ENCODE results near the gene MOB3A.

The MOB3A gene

GRCh38 chr19:2121416-2122051, 25.4 kb upstream of the MOB3A start:
- no peaks in the 10 kb centered on the region for H3K9me3 ChIP-seq (ENCODE audit: insufficient read depth, low read depth, low read length)
- no peak overlapping the region for H3K9ac ChIP-seq (ENCODE audit: low read depth, low read length)
- no peaks in the 10 kb centered on the region for H3K4me1 ChIP-seq (ENCODE audit: insufficient read depth, low read length)
- no peak overlapping the region for H3K4me3 ChIP-seq (ENCODE audit: low read length)
- H3K27me3 ChIP-seq (ENCODE audit: insufficient read depth, low read length), result no peaks in the 10 kb centered on the region
- H3K36me3 ChIP-seq (ENCODE audit: insufficient read depth, low read depth, low read length), result peaks cover 99% of the 10 kb centered on the region
- H3K27ac ChIP-seq (ENCODE audit: low read length), result no peak overlapping the region

DNA sequence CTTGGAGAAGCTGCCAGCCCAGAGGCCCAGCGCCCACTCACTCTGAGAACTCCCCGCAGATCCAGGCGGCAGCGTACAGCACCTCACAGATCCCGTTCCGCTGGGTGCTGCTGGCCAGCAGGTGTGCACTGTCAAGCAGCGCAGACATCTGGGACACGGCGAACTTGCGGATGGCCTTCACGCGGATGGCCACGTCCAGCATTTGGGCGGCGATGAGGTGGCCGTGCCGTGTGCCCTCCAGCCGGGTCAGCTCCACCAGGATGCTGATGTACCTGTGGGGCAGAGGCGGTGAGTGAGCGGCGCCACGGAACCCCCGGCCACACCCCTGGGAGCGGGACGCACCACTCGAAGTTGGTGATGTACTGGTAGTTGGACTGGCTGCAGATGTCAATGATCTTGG, 24.7 kb upstream of the MOB3A start:
- no peak overlapping the region for H3K9ac ChIP-seq (ENCODE audit: low read depth, low read length)
- H3K36me3 ChIP-seq (ENCODE audit: insufficient read depth, low read depth, low read length), result peaks cover 100% of the 10 kb centered on the region
- H3K9me3 ChIP-seq (ENCODE audit: insufficient read depth, low read depth, low read length), result no peaks in the 10 kb centered on the region
- no peak overlapping the region for H3K4me3 ChIP-seq (ENCODE audit: low read length)
- no peak overlapping the region for H3K27ac ChIP-seq (ENCODE audit: low read length)
- H3K4me1 ChIP-seq (ENCODE audit: insufficient read depth, low read length), result no peaks in the 10 kb centered on the region
- no peaks in the 10 kb centered on the region for H3K27me3 ChIP-seq (ENCODE audit: insufficient read depth, low read length)

GRCh38 chr19:2119921-2120785, 24.0 kb upstream of the MOB3A start:
- Histone ChIP-seq H3K4me1 (ENCODE audit: insufficient read depth, low read length) (no peaks in the 10 kb centered on the region), H3K36me3 (ENCODE audit: insufficient read depth, low read depth, low read length) (peaks cover 100% of the 10 kb centered on the region), H3K9me3 (ENCODE audit: insufficient read depth, low read depth, low read length) (no peaks in the 10 kb centered on the region), H3K27ac (ENCODE audit: low read length) (no peak overlapping the region), H3K4me3 (ENCODE audit: low read length) (no peak overlapping the region), H3K9ac (ENCODE audit: low read depth, low read length) (no peak overlapping the region), H3K27me3 (ENCODE audit: insufficient read depth, low read length) (no peaks in the 10 kb centered on the region)

DNA sequence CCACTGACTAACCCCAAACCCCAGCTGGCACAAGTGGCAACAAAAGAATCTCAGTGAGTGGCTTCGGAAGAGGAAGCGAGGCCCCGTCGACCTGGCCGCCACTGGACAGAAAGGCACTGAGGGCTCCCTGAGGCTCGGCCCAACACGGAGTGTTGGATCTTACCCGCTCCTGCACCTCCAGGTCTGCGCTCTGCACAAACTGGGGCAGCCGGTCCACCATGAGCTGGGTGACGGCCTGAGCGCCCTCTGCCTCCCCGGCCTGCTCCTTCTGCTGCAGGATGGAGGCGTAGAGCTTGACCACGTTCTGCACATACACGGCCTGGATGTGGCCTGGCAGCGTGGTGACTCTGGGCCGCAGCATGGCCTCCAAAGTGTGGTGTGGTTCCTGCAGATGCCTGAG, 22.3 kb upstream of the MOB3A start:
- Histone ChIP-seq H3K27me3 (ENCODE audit: insufficient read depth, low read length) (no peaks in the 10 kb centered on the region), H3K27ac (ENCODE audit: low read length) (no peak overlapping the region), H3K9me3 (ENCODE audit: insufficient read depth, low read depth, low read length) (no peaks in the 10 kb centered on the region), H3K9ac (ENCODE audit: low read depth, low read length) (no peak overlapping the region), H3K4me1 (ENCODE audit: insufficient read depth, low read length) (no peaks in the 10 kb centered on the region), H3K4me3 (ENCODE audit: low read length) (no peak overlapping the region), H3K36me3 (ENCODE audit: insufficient read depth, low read depth, low read length) (peaks cover 100% of the 10 kb centered on the region)

GRCh38 chr19:2117215-2117960, 21.3 kb upstream of the MOB3A start:
- H3K27ac ChIP-seq (ENCODE audit: low read length), result no peak overlapping the region
- H3K9me3 ChIP-seq (ENCODE audit: insufficient read depth, low read depth, low read length), result no peaks in the 10 kb centered on the region
- H3K36me3 ChIP-seq (ENCODE audit: insufficient read depth, low read depth, low read length), result peaks cover 98% of the 10 kb centered on the region

DNA sequence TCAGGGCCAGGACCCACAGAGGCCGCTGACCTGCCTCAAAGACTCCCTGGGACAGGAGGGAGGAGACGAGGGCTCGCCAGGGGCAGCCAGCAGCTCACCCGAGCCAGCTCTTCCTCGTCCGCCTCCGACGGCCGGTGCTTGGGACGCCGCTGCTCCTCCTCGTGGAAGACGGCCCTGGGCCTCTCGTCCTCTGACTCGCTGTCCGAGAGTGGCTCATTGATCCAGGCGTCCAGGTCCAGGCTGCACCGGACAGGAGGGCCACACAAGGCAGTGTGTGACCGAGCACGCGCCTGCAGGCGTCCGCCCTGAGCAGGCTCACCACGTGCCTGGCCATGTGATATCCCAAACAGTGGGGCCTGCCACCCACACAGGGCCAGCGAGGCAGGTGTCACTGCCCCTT, 20.4 kb upstream of the MOB3A start:
- Histone ChIP-seq H3K9ac (ENCODE audit: low read depth, low read length) (no peak overlapping the region), H3K27ac (ENCODE audit: low read length) (no peak overlapping the region), H3K4me1 (ENCODE audit: insufficient read depth, low read length) (no peaks in the 10 kb centered on the region), H3K27me3 (ENCODE audit: insufficient read depth, low read length) (no peaks in the 10 kb centered on the region), H3K4me3 (ENCODE audit: low read length) (no peak overlapping the region), H3K36me3 (ENCODE audit: insufficient read depth, low read depth, low read length) (peaks cover 98% of the 10 kb centered on the region), H3K9me3 (ENCODE audit: insufficient read depth, low read depth, low read length) (no peaks in the 10 kb centered on the region)

More at GRCh38 chr19:2117215-2117960, 21.3 kb upstream of the MOB3A start:
- Histone ChIP-seq H3K4me1 (ENCODE audit: insufficient read depth, low read length) (no peaks in the 10 kb centered on the region), H3K9ac (ENCODE audit: low read depth, low read length) (no peak overlapping the region), H3K27me3 (ENCODE audit: insufficient read depth, low read length) (no peaks in the 10 kb centered on the region), H3K4me3 (ENCODE audit: low read length) (no peak overlapping the region)

- Histone ChIP-seq H3K27ac (ENCODE audit: low read length) (no peak overlapping the region), H3K36me3 (ENCODE audit: insufficient read depth, low read depth, low read length) (peaks cover 98% of the 10 kb centered on the region), H3K27me3 (ENCODE audit: insufficient read depth, low read length) (no peaks in the 10 kb centered on the region), H3K4me3 (ENCODE audit: low read length) (no peak overlapping the region), H3K9me3 (ENCODE audit: insufficient read depth, low read depth, low read length) (no peaks in the 10 kb centered on the region), H3K9ac (ENCODE audit: low read depth, low read length) (no peak overlapping the region), H3K4me1 (ENCODE audit: insufficient read depth, low read length) (no peaks in the 10 kb centered on the region)
Observed at GRCh38 chr19:2115911-2116426, 19.8 kb upstream of the MOB3A start.

DNA sequence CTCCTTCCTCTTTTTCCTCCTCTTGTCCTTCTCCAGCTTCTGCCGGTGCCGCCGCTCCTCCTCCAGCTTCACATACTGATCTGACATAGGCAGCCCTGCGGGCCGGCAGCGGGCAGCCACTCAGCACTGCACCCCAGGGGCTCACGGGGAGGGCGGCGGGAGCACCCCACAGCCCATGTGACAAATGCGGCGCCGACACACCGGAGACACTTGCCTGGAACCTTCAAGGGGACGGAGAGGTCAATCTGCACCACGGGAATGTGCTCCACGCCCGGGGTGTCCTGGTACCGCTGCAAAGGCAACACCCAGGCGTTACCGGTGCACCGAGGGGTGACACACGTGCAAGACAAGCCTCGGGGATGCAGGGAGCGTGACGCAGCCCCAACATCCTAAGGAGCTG, 19.2 kb upstream of the MOB3A start:
- Histone ChIP-seq H3K4me3 (ENCODE audit: low read length) (no peak overlapping the region), H3K9ac (ENCODE audit: low read depth, low read length) (no peak overlapping the region), H3K36me3 (ENCODE audit: insufficient read depth, low read depth, low read length) (peaks cover 98% of the 10 kb centered on the region), H3K27me3 (ENCODE audit: insufficient read depth, low read length) (no peaks in the 10 kb centered on the region), H3K27ac (ENCODE audit: low read length) (no peak overlapping the region), H3K4me1 (ENCODE audit: insufficient read depth, low read length) (no peaks in the 10 kb centered on the region), H3K9me3 (ENCODE audit: insufficient read depth, low read depth, low read length) (no peaks in the 10 kb centered on the region)

GRCh38 chr19:2114821-2115220, 18.7 kb upstream of the MOB3A start:
- Histone ChIP-seq H3K36me3 (ENCODE audit: insufficient read depth, low read depth, low read length) (peaks cover 98% of the 10 kb centered on the region), H3K27me3 (ENCODE audit: insufficient read depth, low read length) (no peaks in the 10 kb centered on the region), H3K27ac (ENCODE audit: low read length) (no peak overlapping the region), H3K4me1 (ENCODE audit: insufficient read depth, low read length) (no peaks in the 10 kb centered on the region), H3K4me3 (ENCODE audit: low read length) (no peak overlapping the region), H3K9ac (ENCODE audit: low read depth, low read length) (no peak overlapping the region), H3K9me3 (ENCODE audit: insufficient read depth, low read depth, low read length) (no peaks in the 10 kb centered on the region)

DNA sequence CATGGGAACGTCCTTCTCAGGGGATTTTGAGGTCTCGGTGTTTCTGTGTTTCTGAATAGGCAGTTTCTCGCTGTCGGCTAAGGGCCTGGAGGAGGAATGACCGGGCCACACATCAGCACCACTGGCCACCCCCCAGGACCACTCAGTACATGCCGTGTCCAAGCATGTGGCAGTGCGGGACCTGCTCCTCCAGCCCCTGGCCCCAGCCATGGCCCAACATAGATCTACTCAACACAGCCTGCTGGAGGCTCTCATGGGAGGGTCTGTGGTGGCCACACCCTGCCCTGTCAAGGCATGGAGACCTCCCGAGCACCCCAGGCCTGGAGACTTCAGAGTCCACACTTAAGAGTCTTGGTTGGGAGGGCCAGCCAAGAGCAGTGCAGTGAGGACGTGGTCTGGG, 18.1 kb upstream of the MOB3A start:
- no peak overlapping the region for H3K4me3 ChIP-seq (ENCODE audit: low read length)

DNA sequence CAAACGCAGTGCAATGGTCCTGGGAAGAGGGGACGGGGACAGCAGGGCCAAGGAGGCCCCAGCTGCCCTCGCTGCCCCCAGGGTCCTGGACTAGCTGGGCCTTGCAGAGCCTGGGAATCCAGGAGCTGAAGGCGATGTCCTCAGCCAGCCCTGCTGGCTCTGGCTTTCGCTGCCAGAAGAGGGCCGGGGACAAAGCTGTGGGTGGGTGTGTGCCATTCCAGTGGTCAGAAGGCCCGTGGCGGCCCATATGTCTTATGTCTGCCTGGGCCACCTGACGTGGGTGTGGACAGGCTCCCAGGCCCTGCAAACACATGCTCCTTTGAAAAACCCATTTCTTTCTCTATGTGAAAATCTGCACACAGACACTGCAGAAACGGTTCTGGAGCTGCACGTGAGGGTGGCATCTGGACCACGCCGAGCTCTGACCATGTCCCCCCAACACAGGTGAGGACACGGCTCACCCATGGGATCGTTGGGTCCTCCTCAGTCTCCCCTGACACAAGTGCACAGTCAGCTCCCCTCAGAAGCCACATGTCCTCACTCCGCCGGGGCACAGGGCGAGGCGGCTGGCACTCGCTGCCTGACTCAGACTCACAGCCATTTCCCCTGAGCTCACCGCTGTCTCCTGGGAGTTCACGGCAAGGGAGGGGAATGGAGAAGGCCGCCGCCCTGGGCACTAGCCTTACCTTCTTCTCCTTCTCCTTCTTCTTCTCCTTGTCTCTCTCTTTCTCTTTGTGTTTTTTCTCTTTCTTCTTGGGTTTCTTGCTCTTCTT, 17.5 kb upstream of the MOB3A start:
- Histone ChIP-seq H3K27ac (ENCODE audit: low read length) (no peak overlapping the region), H3K4me3 (ENCODE audit: low read length) (no peak overlapping the region), H3K27me3 (ENCODE audit: insufficient read depth, low read length) (no peaks in the 10 kb centered on the region), H3K9me3 (ENCODE audit: insufficient read depth, low read depth, low read length) (no peaks in the 10 kb centered on the region), H3K36me3 (ENCODE audit: insufficient read depth, low read depth, low read length) (peaks cover 98% of the 10 kb centered on the region), H3K4me1 (ENCODE audit: insufficient read depth, low read length) (no peaks in the 10 kb centered on the region), H3K9ac (ENCODE audit: low read depth, low read length) (no peak overlapping the region)

More for the DNA sequence above, 18.1 kb upstream of the MOB3A start:
- Histone ChIP-seq H3K9ac (ENCODE audit: low read depth, low read length) (no peak overlapping the region), H3K9me3 (ENCODE audit: insufficient read depth, low read depth, low read length) (no peaks in the 10 kb centered on the region), H3K27ac (ENCODE audit: low read length) (no peak overlapping the region), H3K27me3 (ENCODE audit: insufficient read depth, low read length) (no peaks in the 10 kb centered on the region), H3K36me3 (ENCODE audit: insufficient read depth, low read depth, low read length) (peaks cover 98% of the 10 kb centered on the region), H3K4me1 (ENCODE audit: insufficient read depth, low read length) (no peaks in the 10 kb centered on the region)

Measured in iPS-20b (cell line).